ENCODE measurements around the gene ZBTB21.

DNA sequence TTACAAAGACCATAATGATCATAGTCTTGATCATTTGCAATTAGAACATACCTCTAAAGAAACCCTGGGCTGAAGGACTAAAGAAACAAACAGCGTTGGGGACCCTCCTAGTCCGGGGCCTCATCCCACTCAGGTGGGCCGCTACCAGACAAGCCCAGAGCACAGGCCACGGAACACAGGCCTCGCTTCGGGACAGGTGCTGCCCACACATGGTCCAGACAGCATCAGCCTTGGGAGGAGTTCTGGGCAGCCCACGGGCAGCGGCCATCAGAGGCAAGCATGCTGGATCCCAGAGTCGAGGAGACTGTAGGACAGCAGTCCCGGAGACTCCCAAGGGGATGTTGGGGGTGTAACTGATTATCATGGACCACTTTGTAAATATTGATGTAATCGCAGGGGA is 61.3 kb downstream of the ZBTB21 start:
- TF ChIP-seq, protein P1, sequence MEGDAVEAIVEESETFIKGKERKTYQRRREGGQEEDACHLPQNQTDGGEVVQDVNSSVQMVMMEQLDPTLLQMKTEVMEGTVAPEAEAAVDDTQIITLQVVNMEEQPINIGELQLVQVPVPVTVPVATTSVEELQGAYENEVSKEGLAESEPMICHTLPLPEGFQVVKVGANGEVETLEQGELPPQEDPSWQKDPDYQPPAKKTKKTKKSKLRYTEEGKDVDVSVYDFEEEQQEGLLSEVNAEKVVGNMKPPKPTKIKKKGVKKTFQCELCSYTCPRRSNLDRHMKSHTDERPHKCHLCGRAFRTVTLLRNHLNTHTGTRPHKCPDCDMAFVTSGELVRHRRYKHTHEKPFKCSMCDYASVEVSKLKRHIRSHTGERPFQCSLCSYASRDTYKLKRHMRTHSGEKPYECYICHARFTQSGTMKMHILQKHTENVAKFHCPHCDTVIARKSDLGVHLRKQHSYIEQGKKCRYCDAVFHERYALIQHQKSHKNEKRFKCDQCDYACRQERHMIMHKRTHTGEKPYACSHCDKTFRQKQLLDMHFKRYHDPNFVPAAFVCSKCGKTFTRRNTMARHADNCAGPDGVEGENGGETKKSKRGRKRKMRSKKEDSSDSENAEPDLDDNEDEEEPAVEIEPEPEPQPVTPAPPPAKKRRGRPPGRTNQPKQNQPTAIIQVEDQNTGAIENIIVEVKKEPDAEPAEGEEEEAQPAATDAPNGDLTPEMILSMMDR (IDR thresholded peaks at IDR 0.05; ENCODE audit: low read depth, low read length), result no peak
- TF ChIP-seq POLR2A (IDR thresholded peaks at IDR 0.05; ENCODE audit: extremely low read depth, insufficient read length), result no peak
- TF ChIP-seq, protein P2, sequence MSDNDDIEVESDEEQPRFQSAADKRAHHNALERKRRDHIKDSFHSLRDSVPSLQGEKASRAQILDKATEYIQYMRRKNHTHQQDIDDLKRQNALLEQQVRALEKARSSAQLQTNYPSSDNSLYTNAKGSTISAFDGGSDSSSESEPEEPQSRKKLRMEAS (IDR thresholded peaks at IDR 0.05; ENCODE audit: low read depth, low read length), result no peak
